T-helper 1 cell treated with Interleukin-12 subunit alpha and Interleukin-12 subunit beta and Interleukin-4 antibody, amounts not matched to agents 30 μg/mL and 1 μg/mL, for 36 hours (primary cell): ENCODE measurements around the gene STAG2.
A peak's percentile ranks its signal among the peaks of the same experiment; 100 is the strongest.
"Not testable (repeated sequence)": the region's sequence is repeated elsewhere in the genome, so short reads cannot be mapped to it uniquely, and the experiment has no call there.

Source experiments
- H3K27ac Mint-ChIP-seq: one replicate; pipeline ENCODE4 v1.8.0; 2021; ENCODE audit warnings: mild to moderate bottlenecking, mixed read lengths
- H3K27me3 Mint-ChIP-seq: one replicate; pipeline ENCODE4 v1.8.0; 2021; ENCODE audit warnings: low read depth, mixed read lengths
- H3K36me3 Mint-ChIP-seq: one replicate; pipeline ENCODE4 v1.8.0; 2021; ENCODE audit warnings: low read depth, mixed read lengths
- H3K4me1 Mint-ChIP-seq: one replicate; pipeline ENCODE4 v1.8.0; 2021; ENCODE audit warnings: low read depth, mixed read lengths
- H3K4me3 Mint-ChIP-seq: one replicate; pipeline ENCODE4 v1.8.0; 2021; ENCODE audit warnings: mild to moderate bottlenecking, moderate library complexity, mixed read lengths
- H3K9me3 Mint-ChIP-seq: one replicate; pipeline ENCODE4 v1.8.0; 2021; ENCODE audit warnings: mixed read lengths

STAG2 gene

DNA sequence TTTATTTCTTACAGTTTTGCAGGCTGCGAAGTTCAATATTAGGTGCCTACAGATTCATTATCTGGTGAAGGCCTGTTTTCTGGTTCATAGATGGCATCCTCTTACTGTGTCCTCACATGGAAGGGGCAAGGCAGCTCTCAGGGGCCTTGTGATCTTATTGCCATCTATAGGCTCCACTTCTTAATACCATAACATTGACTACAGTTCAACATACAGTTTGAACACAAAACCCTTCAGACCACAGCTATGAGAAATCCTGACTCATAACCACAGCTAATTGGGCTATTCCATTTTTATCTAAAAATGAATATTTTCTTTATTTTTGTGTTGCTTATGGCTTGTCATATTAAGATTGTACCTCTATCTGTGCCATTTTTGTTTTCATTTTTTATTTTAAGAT, 72.3 kb downstream of the STAG2 start:
- Mint-ChIP-seq H3K9me3 (no peaks in the 10 kb centered on the region), H3K36me3 (peaks cover 2% of the 10 kb centered on the region), H3K4me3 (no peak overlapping the region), H3K27ac (no peak overlapping the region), H3K27me3 (no peaks in the 10 kb centered on the region), H3K4me1 (peaks cover 4% of the 10 kb centered on the region)

GRCh38 chrX:124035657-124036056, 74.2 kb downstream of the STAG2 start:
- Mint-ChIP-seq H3K27ac (no peak overlapping the region), H3K4me1 (peaks cover 9% of the 10 kb centered on the region), H3K4me3 (no peak overlapping the region), H3K9me3 (no peaks in the 10 kb centered on the region), H3K27me3 (no peaks in the 10 kb centered on the region), H3K36me3 (peaks cover 2% of the 10 kb centered on the region)

GRCh38 chrX:124042042-124042441, 80.5 kb downstream of the STAG2 start:
- H3K9me3 Mint-ChIP-seq, result no peaks in the 10 kb centered on the region

DNA sequence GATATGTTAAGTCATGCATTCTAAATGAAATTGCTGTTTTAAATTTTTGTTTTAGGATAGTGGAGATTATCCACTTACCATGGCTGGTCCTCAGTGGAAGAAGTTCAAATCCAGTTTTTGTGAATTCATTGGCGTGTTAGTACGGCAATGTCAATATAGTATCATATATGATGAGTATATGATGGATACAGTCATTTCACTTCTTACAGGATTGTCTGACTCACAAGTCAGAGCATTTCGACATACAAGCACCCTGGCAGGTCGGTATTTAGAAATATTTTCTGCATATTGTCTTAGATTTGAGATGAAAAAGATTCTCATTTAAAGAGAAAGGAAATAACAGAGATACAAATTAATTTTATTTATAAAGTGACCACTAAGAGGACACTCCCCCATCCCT, 83.6 kb downstream of the STAG2 start:
- H3K4me3 Mint-ChIP-seq, result no peak overlapping the region
- peaks cover 19% of the 10 kb centered on the region for H3K36me3 Mint-ChIP-seq
- no peaks in the 10 kb centered on the region for H3K9me3 Mint-ChIP-seq
- H3K27me3 Mint-ChIP-seq, result no peaks in the 10 kb centered on the region
- no peak overlapping the region for H3K27ac Mint-ChIP-seq
- peaks cover 15% of the 10 kb centered on the region for H3K4me1 Mint-ChIP-seq

More at GRCh38 chrX:124042042-124042441, 80.5 kb downstream of the STAG2 start:
- no peaks in the 10 kb centered on the region for H3K27me3 Mint-ChIP-seq
- H3K36me3 Mint-ChIP-seq, result peaks cover 17% of the 10 kb centered on the region
- H3K4me3 Mint-ChIP-seq, result no peak overlapping the region
- H3K4me1 Mint-ChIP-seq, result peaks cover 16% of the 10 kb centered on the region
- peak overlapping the region; percentile 26 for H3K27ac Mint-ChIP-seq

- H3K9me3 Mint-ChIP-seq, H3K4me3 Mint-ChIP-seq, H3K27me3 Mint-ChIP-seq, H3K27ac Mint-ChIP-seq: not testable (repeated sequence)
- H3K36me3 Mint-ChIP-seq, result peaks cover 33% of the 10 kb centered on the region
- peaks cover 27% of the 10 kb centered on the region for H3K4me1 Mint-ChIP-seq
Measured at GRCh38 chrX:124084417-124084816, 122.9 kb downstream of the STAG2 start.

DNA sequence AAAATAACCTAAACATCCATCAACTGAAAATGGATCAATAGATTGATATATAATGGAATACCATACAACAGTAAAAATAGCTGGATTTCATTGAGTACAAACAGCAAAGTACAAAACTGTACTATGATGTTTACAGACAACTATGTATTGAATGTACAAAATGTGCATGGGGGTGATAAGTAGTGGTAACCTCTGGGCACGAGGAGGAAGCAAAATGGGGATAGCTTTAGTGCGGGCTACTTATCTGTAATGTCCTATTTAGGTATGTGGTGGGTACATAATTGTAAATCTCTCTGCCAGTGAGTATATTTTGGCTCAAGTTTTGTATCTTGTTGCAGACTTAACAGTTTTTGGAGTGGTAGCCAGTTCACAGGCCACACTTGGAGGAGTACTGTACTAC, 123.6 kb downstream of the STAG2 start:
- Mint-ChIP-seq H3K4me3 (no peak overlapping the region), H3K9me3 (no peaks in the 10 kb centered on the region), H3K27ac (peak overlapping the region; percentile 71), H3K36me3 (peaks cover 33% of the 10 kb centered on the region), H3K4me1 (peaks cover 29% of the 10 kb centered on the region), H3K27me3 (no peaks in the 10 kb centered on the region)

- H3K4me1 Mint-ChIP-seq, result peaks cover 32% of the 10 kb centered on the region
- peak overlapping the region; percentile 86 for H3K27ac Mint-ChIP-seq
- peaks cover 37% of the 10 kb centered on the region for H3K36me3 Mint-ChIP-seq
- no peaks in the 10 kb centered on the region for H3K9me3 Mint-ChIP-seq
- H3K27me3 Mint-ChIP-seq, result no peaks in the 10 kb centered on the region
- H3K4me3 Mint-ChIP-seq, result peak overlapping the region; percentile 63
Measured at GRCh38 chrX:124086411-124086810, 124.9 kb downstream of the STAG2 start.

GRCh38 chrX:124087000-124087746, 125.7 kb downstream of the STAG2 start:
- Mint-ChIP-seq H3K4me3 (no peak overlapping the region), H3K4me1 (peaks cover 29% of the 10 kb centered on the region), H3K36me3 (peaks cover 40% of the 10 kb centered on the region), H3K27me3 (no peaks in the 10 kb centered on the region), H3K9me3 (no peaks in the 10 kb centered on the region), H3K27ac (peak overlapping the region; percentile 86)

DNA sequence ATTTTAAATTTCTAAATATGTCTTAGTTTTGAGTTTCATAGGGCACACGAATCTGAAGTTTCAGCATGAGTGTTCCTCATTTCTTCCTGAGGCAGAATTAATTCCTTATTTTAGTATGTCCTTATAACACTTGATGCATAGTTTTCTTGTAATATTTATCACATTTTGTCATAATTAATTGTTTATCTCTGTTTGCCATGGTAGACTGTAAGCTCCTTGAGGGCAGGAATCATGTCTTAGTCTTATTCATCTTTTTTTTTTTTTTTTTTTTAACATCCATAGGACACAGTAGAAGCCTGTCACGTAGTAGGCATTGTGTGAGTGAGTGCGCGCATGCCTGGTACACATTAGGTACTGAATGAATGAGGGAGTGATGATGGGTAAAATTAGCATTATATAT, 131.7 kb downstream of the STAG2 start:
- peaks cover 50% of the 10 kb centered on the region for H3K36me3 Mint-ChIP-seq
- peaks cover 5% of the 10 kb centered on the region for H3K4me1 Mint-ChIP-seq

DNA sequence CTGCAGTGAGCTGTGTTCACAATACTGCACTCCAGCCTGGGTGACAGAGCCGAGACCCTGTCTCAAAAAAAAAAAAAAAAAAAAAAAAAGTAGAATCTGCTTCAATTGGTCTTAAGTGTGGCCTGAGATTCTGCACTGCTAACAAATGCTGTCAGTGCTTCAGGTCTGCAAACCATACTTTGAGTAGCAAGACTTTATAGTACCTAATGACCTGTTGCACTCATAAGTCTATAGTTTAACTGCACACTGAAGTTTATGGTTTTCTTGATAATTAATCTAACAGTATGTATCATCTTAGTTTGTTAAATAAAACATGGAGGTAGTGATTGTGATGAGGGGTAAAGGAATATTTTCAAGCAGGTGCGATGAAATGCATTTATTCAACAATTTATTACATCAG, 135.6 kb downstream of the STAG2 start:
- H3K27me3 Mint-ChIP-seq, result no peaks in the 10 kb centered on the region
- H3K27ac Mint-ChIP-seq, result no peak overlapping the region
- peaks cover 5% of the 10 kb centered on the region for H3K9me3 Mint-ChIP-seq
- H3K36me3 Mint-ChIP-seq, result peaks cover 34% of the 10 kb centered on the region
- no peaks in the 10 kb centered on the region for H3K4me1 Mint-ChIP-seq
- H3K4me3 Mint-ChIP-seq, result no peak overlapping the region

More for the DNA sequence above, 131.7 kb downstream of the STAG2 start:
- H3K27ac Mint-ChIP-seq, result no peak overlapping the region
- no peak overlapping the region for H3K4me3 Mint-ChIP-seq
- H3K9me3 Mint-ChIP-seq, result peaks cover 5% of the 10 kb centered on the region
- H3K27me3 Mint-ChIP-seq, result no peaks in the 10 kb centered on the region

- Mint-ChIP-seq H3K9me3 (no peaks in the 10 kb centered on the region), H3K27me3 (no peaks in the 10 kb centered on the region), H3K36me3 (peaks cover 30% of the 10 kb centered on the region), H3K27ac (no peak overlapping the region), H3K4me3 (no peak overlapping the region), H3K4me1 (no peaks in the 10 kb centered on the region)
Measured at GRCh38 chrX:124098089-124098488, 136.6 kb downstream of the STAG2 start.

- Mint-ChIP-seq H3K27ac (no peak overlapping the region), H3K4me1 (no peaks in the 10 kb centered on the region), H3K36me3 (peaks cover 16% of the 10 kb centered on the region), H3K9me3 (no peaks in the 10 kb centered on the region), H3K4me3 (no peak overlapping the region), H3K27me3 (no peaks in the 10 kb centered on the region)
Measured at GRCh38 chrX:124103966-124104365, 142.5 kb downstream of the STAG2 start.

- not testable (repeated sequence) for H3K4me3 Mint-ChIP-seq, H3K27me3 Mint-ChIP-seq, H3K27ac Mint-ChIP-seq, H3K4me1 Mint-ChIP-seq, H3K9me3 Mint-ChIP-seq
- peaks cover 14% of the 10 kb centered on the region for H3K36me3 Mint-ChIP-seq
Measured at GRCh38 chrX:124104512-124104911, 143.0 kb downstream of the STAG2 start.

DNA sequence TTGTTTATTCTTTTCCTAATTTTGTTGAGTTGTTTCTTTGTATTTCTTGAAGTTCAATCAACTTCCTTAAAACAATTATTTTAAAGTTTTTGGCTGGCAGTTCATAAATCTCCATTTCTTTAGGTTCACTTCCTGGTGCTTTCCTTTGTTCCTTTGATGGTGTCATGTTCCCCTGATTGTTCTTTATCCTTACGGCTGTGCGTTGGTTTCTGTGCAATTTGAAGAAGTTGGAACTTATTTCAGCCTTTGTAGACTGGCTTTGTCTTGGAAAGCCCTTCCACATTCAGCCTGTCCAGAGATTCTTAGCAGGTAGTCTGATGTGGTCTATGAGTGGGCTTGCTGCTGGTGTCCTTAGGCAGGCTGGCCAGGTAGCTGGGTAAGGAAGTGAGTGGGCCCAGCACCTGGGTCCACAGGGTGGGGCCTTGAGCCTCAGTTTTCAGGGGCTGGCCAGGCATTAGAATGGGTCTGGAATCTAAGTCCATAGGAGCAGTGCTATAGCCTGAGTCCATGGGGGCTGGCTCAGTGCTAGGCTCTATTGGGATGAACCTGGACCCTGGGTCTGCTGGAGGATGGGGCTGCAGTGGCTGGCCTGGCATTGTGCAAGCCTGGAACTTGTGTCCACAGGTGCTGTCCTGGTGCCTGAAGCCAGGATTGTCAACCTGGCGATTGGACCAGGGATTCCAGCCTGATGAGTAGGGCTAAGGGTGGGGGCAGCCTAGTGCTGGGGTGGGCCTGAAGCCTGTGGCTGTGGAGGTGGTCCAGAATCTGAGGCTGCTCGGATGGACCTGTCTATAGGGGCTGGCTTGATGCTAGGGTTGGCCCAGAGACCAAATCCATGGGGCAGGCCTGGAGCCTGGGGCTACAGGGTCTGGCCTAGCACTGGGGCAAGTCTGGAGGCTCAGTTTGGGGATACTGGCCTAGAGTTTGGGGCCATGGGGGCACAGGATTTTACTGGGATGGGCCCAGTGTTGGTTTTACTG, 152.4 kb downstream of the STAG2 start:
- H3K9me3 Mint-ChIP-seq, result no peaks in the 10 kb centered on the region
- no peaks in the 10 kb centered on the region for H3K4me1 Mint-ChIP-seq
- no peak overlapping the region for H3K27ac Mint-ChIP-seq
- H3K36me3 Mint-ChIP-seq, result no peaks in the 10 kb centered on the region
- no peaks in the 10 kb centered on the region for H3K27me3 Mint-ChIP-seq
- no peak overlapping the region for H3K4me3 Mint-ChIP-seq

DNA sequence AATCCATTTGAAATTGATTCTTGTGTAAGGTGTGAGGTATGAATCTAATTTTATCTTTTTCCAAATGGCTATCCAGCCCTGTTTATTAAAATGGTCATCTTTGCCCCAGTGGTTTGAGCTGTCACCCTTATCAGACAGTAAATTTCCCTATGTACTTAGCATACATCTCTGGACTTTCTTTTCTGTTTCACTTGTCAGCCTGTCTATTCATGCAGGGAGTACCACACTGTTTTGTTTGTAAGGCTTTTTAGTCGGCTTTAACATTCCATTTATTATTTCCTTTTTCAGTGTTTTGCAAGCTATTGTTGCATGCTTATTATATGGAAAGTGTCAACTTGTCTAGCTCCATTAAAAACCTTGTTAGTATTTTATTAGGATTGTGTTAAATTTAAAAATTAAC, 155.8 kb downstream of the STAG2 start:
- H3K36me3 Mint-ChIP-seq, result no peaks in the 10 kb centered on the region
- H3K4me1 Mint-ChIP-seq, result peaks cover 3% of the 10 kb centered on the region
- H3K4me3 Mint-ChIP-seq, result no peak overlapping the region
- no peak overlapping the region for H3K27ac Mint-ChIP-seq
- no peaks in the 10 kb centered on the region for H3K27me3 Mint-ChIP-seq
- H3K9me3 Mint-ChIP-seq, result no peaks in the 10 kb centered on the region
